ENCODE data around the gene TMEM253.

The TMEM253 gene

DNA sequence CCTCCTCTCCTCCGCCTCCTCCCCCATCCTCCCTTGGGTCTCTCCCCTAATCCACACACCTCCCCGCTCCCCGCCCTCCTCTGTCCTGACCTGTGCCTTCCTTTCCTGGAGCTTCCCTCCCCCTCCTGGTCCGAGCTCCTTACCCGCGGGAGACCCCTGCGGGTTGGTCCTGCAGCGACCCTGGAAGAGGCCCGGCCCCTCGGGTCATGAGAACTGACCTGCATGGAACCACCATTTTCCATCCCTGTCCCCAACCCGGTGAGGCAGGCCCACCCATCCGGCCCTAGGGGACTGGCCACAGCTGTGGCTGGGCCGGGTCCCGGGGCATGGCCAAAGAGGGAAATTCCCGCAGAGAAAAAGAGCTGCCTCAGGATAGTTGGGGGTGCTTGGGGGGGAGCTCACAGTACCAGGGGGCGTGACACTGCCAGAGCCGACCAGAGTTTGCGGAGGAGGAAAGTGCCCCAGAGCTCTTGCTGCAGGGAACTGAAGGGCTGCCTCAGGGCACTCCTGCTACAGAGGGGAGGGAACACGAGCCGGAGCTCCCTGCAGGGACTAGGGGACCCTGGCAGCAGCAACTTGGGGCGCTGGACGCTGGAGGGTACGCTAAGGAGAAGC is 30.1 kb upstream of the TMEM253 start:
- in situ Hi-C loops (cut with MboI; ENCODE audit: low sequenced_read_pairs), result no loop called here

- in situ Hi-C loops (cut with MboI; ENCODE audit: low sequenced_read_pairs), result no loop called here
These were observed 29.4 kb upstream of the TMEM253 start for GRCh38 chr14:21071225-21072030.

DNA sequence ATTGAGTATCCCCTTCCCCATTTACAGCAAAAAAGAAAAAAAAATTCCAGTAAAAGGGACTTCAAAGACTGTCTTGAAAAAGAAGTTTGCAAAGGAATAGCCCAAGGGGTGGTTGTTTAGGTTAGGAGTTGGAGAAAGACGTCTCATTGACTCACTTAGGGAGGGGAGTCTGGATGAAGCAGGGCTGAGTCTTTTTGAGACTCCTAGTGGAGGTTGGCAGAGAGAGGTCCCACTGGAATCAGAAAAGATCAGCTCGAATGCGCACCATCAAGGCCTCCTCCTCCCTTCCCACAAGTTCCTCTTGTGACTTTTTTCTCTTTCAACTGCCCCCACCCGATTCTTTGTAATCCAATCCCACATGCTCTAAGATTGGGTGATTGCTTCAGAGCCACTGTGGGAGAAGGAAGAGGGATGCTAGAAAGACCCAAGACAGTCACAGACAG is 28.8 kb upstream of the TMEM253 start:
- in situ Hi-C loops (cut with MboI; ENCODE audit: low sequenced_read_pairs), result no loop called here

DNA sequence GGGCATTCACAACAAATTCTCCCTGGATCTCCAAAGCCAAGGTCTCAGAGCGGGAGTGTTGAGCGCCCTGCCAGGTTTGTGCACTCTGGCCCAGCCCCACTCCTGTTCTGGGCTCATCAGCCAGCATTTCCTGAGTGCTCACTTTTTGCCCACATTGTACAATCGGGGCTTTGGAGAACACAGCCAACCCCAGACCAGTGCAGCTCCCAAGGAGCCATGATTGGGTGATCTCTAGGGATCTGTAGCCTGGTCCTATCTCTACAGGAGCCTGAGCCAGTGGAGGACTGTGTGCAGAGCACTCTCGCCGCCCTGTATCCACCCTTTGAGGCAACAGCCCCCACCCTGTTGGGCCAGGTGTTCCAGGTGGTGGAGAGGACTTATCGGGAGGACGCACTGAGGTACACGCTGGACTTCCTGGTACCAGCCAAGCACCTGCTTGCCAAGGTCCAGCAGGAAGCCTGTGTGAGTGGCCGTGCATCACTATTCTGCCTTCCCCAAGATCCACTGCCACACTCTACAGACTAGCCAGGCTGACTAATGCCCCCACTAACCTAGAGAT is 28.0 kb upstream of the TMEM253 start:
- in situ Hi-C loops (cut with MboI; ENCODE audit: low sequenced_read_pairs), result no loop called here

DNA sequence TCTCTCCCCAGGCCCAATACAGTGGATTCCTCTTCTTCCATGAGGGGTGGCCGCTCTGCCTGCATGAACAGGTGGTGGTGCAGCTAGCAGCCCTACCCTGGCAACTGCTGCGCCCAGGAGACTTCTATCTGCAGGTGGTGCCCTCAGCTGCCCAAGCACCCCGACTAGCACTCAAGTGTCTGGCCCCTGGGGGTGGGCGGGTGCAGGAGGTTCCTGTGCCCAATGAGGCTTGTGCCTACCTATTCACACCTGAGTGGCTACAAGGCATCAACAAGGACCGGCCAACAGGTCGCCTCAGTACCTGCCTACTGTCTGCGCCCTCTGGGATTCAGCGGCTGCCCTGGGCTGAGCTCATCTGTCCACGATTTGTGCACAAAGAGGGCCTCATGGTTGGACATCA is 26.9 kb upstream of the TMEM253 start:
- in situ Hi-C loops (cut with MboI; ENCODE audit: low sequenced_read_pairs), result no loop called here

DNA sequence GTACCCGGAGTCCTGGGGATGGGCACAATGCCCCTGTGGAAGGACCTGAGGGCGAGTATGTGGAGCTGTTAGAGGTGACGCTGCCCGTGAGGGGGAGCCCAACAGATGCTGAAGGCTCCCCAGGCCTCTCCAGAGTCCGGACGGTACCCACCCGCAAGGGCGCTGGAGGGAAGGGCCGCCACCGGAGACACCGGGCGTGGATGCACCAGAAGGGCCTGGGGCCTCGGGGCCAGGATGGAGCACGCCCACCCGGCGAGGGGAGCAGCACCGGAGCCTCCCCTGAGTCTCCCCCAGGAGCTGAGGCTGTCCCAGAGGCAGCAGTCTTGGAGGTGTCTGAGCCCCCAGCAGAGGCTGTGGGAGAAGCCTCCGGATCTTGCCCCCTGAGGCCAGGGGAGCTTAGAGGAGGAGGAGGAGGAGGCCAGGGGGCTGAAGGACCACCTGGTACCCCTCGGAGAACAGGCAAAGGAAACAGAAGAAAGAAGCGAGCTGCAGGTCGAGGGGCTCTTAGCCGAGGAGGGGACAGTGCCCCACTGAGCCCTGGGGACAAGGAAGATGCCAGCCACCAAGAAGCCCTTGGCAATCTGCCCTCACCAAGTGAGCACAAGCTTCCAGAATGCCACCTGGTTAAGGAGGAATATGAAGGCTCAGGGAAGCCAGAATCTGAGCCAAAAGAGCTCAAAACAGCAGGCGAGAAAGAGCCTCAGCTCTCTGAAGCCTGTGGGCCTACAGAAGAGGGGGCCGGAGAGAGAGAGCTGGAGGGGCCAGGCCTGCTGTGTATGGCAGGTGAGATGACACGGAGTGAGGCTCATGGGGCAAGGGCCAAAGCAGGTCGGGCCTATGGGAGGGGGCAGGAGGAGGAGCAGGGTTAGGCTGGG is 26.2 kb upstream of the TMEM253 start:
- in situ Hi-C loops (cut with MboI; ENCODE audit: low sequenced_read_pairs), result no loop called here

DNA sequence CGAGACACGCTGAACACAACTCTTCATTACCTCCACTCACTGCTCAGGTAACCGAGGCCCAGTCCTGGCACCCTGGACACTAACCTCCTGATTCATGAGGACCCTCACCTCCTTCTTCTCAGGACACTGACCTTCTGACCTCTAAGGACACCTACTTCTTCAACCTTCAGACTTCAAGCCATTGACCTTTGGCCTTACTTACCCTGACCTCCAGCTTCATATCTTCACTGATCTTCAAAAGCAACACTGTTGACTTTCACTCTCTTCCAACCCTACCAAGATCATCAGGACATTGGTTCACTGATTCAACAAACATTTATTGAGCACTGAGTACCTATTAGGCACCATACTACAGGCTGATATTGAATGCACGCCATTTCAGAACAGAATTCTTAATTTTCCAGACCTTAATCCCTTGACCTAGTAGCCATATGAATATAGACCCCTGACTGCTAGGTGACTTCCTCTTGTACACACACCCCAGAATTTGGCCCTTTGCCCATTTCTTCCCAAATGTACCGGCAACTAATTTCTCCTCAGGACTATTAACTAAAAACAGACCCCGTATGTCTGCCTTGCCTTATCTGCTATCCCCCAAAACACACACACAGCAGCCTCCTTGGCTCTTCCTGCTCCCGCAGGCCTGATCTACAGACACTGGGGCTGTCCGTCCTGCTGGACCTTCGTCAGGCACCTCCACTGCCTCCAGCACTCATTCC is 25.0 kb upstream of the TMEM253 start:
- in situ Hi-C loops (cut with MboI; ENCODE audit: low sequenced_read_pairs), result no loop called here

GRCh38 chr14:21077672-21078071 is 23.2 kb upstream of the TMEM253 start:
- in situ Hi-C loops (cut with MboI; ENCODE audit: low sequenced_read_pairs), result no loop called here

DNA sequence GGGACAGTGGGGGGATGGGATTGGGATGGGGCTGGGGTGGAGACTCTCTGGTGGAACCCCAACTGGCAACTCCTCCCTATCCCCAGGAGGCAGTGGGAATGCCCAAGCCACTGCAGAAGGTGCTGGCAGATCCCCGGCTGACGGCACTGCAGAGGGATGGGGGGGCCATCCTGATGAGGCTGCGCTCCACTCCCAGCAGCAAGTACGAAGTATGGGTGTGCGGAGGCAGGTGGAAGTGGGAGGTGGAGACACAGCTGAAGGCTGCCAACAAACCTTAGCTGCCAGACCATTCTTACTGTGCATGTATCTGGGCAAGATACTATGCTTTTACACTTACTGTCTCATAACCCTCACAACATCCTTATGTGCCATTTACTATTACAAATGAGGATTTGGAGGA is 22.6 kb upstream of the TMEM253 start:
- in situ Hi-C loops (cut with MboI; ENCODE audit: low sequenced_read_pairs), result no loop called here

- in situ Hi-C loops (cut with MboI; ENCODE audit: low sequenced_read_pairs), result no loop called here
These were observed 22.1 kb upstream of the TMEM253 start for GRCh38 chr14:21078726-21079125.

DNA sequence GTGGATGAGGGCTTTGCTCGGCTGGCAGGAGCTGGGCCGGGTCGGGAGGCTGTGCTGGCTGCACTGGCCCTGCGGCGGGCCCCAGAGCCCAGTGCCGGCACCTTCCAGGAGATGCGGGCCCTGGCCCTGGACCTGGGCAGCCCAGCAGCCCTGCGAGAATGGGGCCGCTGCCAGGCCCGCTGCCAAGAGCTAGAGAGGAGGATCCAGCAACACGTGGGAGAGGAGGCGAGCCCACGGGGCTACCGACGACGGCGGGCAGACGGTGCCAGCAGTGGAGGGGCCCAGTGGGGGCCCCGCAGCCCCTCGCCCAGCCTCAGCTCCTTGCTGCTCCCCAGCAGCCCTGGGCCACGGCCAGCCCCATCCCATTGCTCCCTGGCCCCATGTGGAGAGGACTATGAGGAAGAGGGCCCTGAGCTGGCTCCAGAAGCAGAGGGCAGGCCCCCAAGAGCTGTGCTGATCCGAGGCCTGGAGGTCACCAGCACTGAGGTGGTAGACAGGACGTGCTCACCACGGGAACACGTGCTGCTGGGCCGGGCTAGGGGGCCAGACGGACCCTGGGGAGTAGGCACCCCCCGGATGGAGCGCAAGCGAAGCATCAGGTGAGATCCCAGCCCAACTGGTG is 19.2 kb upstream of the TMEM253 start:
- in situ Hi-C loops (cut with MboI; ENCODE audit: low sequenced_read_pairs), result no loop called here

- in situ Hi-C loops (cut with MboI; ENCODE audit: low sequenced_read_pairs), result no loop called here
These were observed 17.1 kb upstream of the TMEM253 start for GRCh38 chr14:21083565-21084325.

GRCh38 chr14:21084396-21084795 is 16.5 kb upstream of the TMEM253 start:
- in situ Hi-C loops (cut with MboI; ENCODE audit: low sequenced_read_pairs), result no loop called here

- in situ Hi-C loops (cut with MboI; ENCODE audit: low sequenced_read_pairs), result no loop called here
These were observed 15.6 kb upstream of the TMEM253 start for GRCh38 chr14:21084998-21085853.

GRCh38 chr14:21086908-21087293 is 14.0 kb upstream of the TMEM253 start:
- in situ Hi-C loops (cut with MboI; ENCODE audit: low sequenced_read_pairs), result no loop called here

DNA sequence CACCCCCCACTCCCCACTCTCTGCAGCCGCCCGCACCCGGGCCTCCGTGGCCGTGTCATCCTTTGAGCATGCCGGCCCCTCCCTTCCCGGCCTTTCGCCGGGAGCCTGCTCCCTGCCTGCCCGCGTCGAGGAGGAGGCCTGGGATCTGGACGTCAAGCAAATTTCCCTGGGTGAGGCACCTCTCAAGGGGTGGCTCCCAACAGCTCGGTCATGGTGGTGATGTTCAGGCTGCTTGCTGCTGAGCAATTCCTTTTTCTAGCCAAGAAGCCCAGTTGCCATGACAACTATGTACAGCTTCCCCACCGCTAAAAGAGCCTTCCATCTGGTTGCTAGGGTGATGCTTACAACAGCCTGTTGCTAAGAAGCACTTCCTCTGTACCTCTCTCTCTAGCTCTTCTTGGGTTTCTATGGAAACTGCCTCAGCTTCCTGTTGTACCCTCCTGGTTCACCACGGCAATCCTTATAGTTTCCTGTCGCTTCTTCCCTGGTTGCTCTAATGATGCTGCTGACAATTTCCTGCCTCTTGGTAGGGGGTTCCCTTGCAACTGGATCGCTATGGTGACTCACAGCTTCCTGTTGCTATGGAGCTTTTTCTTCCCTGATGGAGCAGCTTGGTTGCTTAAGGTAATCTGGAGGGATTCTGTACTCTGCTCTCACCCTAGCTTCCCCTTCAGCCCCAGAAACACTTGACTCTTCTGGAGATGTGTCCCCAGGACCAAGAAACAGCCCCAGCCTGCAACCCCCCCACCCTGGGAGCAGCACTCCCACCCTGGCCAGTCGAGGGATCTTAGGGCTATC is 13.4 kb upstream of the TMEM253 start:
- in situ Hi-C loops (cut with MboI; ENCODE audit: low sequenced_read_pairs), result no loop called here

DNA sequence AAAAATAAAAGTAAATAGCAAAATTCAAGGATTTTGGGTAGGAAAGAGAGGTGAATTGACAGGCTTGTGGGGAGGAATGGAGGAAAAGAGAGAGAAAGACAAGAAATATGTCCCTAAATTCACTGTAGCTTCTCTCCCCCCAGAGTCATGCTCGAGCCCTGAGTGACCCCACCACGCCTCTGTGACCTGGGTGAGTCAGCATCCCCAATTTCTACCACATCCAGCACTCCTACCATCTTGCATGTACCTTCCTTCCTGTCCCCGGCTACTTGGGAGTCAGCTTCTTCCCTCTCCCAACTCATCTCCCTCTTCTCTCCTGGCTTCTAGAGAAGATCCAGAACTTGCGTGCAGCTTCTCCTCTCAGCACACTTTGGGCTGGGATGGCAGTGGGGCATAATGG is 12.2 kb upstream of the TMEM253 start:
- in situ Hi-C loops (cut with MboI; ENCODE audit: low sequenced_read_pairs), result no loop called here

DNA sequence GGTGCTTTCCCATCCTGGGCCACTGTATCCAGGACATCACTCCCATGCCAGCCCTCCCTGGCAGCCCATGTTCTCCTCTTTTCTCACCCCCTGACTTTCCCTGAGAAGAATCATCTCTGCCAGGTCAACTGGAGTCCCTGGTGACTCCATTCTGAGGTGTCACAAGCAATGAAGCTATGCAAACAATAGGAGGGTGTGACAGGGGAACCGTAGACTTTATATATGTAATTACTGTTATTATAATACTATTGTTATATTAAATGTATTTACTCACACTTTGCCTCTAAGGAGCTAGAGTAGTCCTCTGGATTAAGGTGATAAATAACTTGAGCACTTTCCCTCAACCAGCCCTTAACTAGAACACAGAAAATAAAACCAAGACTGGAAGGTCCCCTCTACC is 11.6 kb upstream of the TMEM253 start:
- in situ Hi-C loops (cut with MboI; ENCODE audit: low sequenced_read_pairs), result no loop called here

Measured in HL-60/S4 (cell line).